Stimulated activated CD8-positive, alpha-beta memory T cell treated with anti-CD3 and anti-CD28 coated beads, Interleukin-12 subunit alpha, Interleukin-12 subunit beta, amount 100 ng/mL, for 4 hours (primary cell): ENCODE data around the gene CBX4.
"Not testable (repeated sequence)": the region's sequence is repeated elsewhere in the genome, so short reads cannot be mapped to it uniquely, and the experiment has no call there.

Source experiments
- DNase-seq: peaks from one replicate; pipeline ENCODE4 v3.0.0-alpha.2; 2020; ENCODE audit warnings: low read depth

CBX4 gene

DNA sequence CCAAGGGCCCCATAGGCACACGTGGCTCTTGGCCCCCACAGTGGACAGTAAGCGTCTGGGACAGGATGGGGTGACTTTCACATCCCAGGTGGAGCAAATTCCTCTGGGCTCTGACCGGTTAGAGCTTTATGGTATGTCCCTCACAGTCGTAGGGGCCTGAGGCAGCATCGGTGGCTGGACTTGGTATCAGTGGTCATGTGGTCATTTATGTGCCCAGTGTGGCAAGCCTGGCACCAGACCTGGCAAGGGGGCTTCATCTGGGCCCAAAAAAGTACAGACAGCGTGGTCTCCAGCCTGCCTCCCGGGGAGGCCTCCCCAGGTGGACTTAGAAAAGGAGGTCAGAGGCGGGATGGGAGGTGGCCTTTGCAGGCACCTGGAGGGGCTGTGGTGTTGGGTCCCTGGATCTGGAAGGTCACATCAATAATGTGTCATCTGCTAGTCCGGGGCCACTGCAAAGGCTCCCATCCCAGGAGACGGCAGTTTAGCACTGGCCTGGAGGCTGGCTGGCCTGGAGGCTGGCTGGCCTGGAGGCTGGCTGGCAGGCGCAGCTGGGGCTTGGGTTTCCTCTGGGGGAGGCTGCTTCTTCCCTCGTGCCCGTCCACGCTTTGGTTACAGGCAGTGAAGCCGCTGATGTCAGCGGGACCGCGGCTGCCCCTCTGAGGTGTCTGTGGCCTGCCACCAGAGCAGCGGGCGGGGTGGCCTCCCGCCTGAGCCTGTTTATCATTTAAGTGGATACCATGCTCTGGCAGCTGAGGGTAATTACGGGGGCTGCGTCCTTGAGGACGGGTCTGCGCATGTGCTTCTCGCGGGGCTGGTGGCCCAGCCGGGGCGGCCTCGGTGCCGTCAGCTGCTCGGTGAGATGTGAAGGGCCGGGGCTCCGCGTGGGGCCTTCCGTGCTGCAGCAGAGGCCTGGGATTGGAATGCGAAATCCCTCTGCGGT lies 20.7 kb upstream of the CBX4 start:
- DNase-seq = no peak

GRCh38 chr17:79857095-79857494 lies 17.9 kb upstream of the CBX4 start:
- DNase-seq = no peak

DNA sequence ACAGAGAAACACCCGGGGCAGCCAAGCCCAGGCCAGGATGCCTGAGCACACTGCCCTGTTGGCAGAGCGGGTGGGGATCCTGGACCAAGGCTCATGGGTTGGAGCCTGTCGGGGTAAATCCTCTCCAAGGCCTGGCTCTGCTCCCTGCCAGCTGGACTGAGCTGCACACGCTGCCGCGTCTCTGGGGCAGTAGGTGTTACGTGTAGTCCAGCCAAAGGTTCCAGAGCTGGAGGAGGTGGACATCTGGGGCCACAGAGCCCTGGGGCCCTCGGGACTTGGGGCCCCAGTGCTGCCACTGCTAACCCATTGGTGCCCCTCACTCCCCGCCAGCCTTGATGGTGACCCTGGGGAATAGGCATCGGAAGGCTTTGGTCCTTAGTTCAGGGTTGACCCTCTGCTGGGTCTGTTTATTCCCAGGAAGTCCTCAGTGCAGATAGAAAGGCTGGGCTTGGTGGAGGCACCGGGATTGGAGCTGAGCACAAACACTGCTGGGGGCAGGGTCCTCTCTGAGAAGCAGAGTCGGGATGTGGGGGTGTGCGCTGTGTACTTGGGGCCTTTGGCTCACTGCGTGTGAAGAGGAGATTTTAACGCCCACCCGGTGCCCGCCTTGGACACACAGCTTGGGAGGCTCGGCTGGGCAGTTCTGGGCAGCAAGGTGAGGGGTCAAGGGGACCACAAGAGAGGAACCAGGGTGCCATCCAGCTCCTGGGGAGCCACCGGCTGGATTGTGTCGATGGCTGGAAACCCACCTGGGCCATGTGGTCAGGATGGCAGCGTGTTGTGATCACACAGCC lies 16.3 kb upstream of the CBX4 start:
- DNase-seq = no peak

GRCh38 chr17:79854080-79855060 lies 15.1 kb upstream of the CBX4 start:
- no peak for DNase-seq

GRCh38 chr17:79853168-79853567 lies 13.9 kb upstream of the CBX4 start:
- not testable (repeated sequence) for DNase-seq

GRCh38 chr17:79852748-79853147 lies 13.5 kb upstream of the CBX4 start:
- no peak for DNase-seq

- no peak for DNase-seq
Observed at GRCh38 chr17:79851461-79851817, 12.2 kb upstream of the CBX4 start.

- DNase-seq = no peak
Observed at GRCh38 chr17:79850571-79851460, 11.6 kb upstream of the CBX4 start.

- no peak for DNase-seq
Observed at GRCh38 chr17:79849953-79850352, 10.7 kb upstream of the CBX4 start.

DNA sequence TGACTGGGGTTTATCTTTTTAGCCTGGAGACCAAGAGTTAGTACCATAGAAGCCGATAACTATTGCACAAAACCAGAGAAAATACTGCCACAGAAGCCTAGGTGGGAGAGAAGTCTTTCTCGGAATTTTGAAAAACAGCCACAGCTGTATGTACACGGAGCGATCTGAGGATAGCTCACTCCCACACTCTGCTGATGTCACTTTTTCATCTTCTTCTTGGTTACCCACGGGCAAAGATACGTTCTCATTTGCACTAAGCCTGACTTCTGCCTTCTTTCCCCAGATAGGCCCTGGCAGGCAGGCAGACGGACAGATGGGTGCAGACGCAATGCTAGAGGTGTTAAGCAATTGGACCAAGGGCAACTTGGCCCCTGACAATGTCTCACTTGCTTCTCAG lies 9.1 kb upstream of the CBX4 start:
- DNase-seq = no peak

DNA sequence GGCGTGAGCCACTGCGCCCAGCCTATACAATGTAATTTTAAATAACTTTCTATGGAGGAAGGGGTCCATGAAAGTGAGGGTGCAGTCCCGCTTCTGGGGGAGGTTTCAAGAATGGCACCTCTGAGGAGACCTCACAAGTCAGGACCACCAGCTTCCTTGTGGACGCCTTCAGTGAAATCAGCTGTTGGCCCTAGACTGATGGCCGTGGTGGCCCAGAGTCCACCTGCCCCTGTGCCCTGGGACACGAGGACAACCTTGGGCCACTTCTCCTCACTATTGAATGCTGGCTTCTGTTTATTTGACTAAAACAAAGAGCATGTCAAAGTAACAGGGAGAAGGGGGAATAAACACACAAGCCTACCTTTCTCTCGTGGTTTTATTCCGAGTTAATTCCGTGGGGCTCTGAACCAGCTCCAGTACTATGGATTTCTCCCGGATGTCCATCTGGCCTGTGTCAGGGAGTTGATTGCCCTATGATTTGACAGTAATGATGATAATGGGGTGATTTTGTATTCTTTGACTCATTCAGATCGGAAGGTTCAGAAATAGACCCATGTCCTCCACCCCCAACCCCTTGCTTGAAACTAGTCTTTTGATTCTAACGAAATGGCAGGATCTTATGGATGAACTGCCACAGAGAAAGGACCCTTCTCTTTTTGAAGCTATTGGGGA lies 8.6 kb upstream of the CBX4 start:
- DNase-seq = no peak

DNA sequence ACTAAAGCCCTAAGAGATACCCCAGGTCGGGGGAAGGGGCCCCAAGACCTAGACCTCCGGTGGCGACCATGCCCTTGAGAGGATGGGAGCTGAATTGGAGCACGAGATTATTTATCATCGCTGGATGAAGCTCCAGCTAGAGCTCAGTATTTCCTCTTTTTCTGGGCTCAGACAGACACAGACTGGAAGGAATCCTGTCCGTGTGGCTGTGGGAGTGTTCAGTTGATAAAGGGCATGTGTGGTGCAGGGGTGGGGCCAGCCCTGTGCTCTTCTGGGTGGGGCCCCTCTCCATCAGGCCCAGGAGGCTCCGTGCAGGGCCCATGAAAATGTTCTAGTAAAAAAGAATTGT lies 6.3 kb upstream of the CBX4 start:
- DNase-seq = no peak

GRCh38 chr17:79844869-79845600 lies 5.8 kb upstream of the CBX4 start:
- no peak for DNase-seq

DNA sequence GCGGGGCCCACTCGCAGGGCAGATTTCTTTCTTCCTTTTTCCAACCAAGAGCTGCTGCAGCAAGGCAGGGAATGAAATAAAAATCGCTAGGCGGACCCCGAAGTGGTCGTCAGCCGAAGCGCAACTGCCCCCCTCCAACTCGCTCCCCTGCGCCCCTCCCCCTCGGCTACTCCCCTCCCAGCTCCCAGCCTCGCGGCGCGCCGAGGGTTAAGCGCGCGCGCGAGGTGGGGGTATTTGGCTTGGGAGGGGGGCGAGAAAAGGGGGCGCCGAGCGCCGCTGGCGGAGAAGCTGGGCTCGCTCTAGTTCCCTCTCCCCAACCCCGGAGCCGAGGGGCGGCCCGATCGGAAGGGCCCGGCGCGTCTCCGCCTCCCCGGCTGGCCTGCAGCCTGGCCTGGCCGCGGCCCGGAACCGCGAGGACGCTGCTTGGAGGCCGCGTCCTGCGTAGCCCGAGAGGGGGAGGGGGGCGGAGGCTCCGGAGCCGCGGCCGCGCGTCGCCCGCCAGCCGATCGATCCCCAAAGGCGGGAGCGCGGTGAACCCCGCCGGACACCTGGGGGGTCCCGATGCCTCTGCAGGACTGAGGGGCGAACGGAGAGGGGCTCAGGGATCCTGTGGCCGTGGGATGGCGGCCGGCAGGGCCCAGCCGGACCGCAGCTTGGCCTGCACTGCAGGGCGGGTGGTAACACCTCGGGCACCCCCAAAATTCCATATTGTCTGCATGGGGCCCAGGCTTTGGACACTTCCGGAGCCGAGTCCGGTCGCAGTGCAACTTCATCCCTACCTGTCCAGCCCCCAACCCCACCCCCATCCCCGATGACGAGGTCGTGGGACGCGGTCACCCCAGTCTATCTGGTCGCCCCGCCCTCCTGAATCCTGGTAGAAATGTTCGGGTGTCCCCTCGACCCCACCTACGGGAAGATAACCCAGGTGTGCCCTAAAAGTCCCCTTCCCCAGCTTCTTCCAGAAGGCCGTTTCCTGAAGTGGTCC lies 4.9 kb upstream of the CBX4 start:
- DNase-seq = no peak

- no peak for DNase-seq
Observed at GRCh38 chr17:79843474-79843815, 4.2 kb upstream of the CBX4 start.

- no peak for DNase-seq
Observed at GRCh38 chr17:79842656-79843473, 3.6 kb upstream of the CBX4 start.

DNA sequence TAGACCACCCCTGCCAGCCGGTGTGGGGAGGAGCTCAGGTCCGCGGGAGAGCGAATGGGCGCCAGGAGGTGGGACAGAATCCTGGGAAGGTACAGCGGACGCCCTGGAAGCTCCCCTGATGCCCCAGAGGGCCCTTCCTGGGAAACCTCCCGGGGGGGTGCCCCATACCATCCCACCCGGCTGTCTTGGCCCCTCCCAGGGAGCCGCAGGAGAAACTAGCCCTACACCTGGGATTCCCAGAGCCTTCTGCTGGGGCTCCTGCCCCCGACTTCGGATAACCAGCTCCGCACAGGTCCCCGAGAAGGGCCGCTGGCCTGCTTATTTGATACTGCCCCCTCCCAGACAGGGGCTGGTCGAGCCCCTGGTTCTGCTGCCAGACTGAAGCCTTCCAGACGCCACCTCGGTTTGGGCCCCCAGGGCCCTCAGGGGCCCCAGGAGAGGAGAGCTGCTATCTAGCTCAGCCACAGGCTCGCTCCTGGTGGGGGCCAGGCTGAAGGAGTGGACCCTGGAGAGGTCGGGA lies 3.0 kb upstream of the CBX4 start:
- DNase-seq = no peak
